Spinal cord (tissue), 10 donors: ENCODE measurements around the gene MT2A. TPM values are rescaled to one million over a fixed set of nuclear protein-coding genes. Genes with fewer than 3 reads are reported as not detected.

Source experiments
- DNase-seq, 6 donors: peaks; one replicate each; pipeline versions ENCODE4 v3.0.0 to v3.0.0-alpha.2; 2013 to 2015; ENCODE audit warnings: low spot score in 6 of 6, low read depth in 4 of 6
- H3K27ac ChIP-seq: one replicate; pipeline ENCODE4 v1.5.1; 2013; ENCODE audit warnings: low read depth, low read length, control low read depth
- H3K27me3 ChIP-seq: one replicate; pipeline ENCODE4 v1.6.1; 2013; ENCODE audit warnings: low read length; ENCODE audit not compliant: control insufficient read depth, insufficient read depth
- H3K36me3 ChIP-seq: one replicate; pipeline ENCODE4 v1.6.1; 2013; ENCODE audit warnings: low read length; ENCODE audit not compliant: control insufficient read depth, insufficient read depth
- H3K4me1 ChIP-seq: one replicate; pipeline ENCODE4 v1.6.1; 2013; ENCODE audit warnings: low read length; ENCODE audit not compliant: control insufficient read depth, insufficient read depth
- H3K4me3 ChIP-seq: one replicate; pipeline ENCODE4 v1.5.1; 2013; ENCODE audit warnings: low read depth, low read length, control low read depth
- H3K9me3 ChIP-seq: one replicate; pipeline ENCODE4 v1.6.1; 2013; ENCODE audit warnings: low read length; ENCODE audit not compliant: control insufficient read depth, insufficient read depth
- WGBS: methylation state at CpG from one replicate; pipeline ENCODE4 v1.1.5; 2013; ENCODE audit warnings: missing lambda C conversion rate; ENCODE audit not compliant: insufficient coverage; 5-methylcytosine and 5-hydroxymethylcytosine counted together
- polyA plus RNA-seq, 2 donors: library from polyadenylated mRNA; unstranded; fragments of 120-200 nt; gene quantifications; one replicate each; pipeline ENCODE4 v1.2.1, GENCODE V29; 2013; ENCODE audit not compliant: insufficient read length in 2 of 2
- total RNA-seq, 2 donors: library from RNA; depleted of rRNA in 1 of 2; stranded (reverse); fragments of 120-200 nt in 1 of 2; fragments of >200 nt in 1 of 2; gene quantifications; one replicate each; pipeline versions ENCODE4 v1.2.3 to v1.2.4, GENCODE V29; 2013 to 2014
- donor health status: healthy.

MT2A gene
- total and polyA plus RNA-seq, 4 donors = 5.6 to 97.9 (median 43.4) TPM

GRCh38 chr16:56632848-56633365 lies 24.5 kb downstream of the MT2A start:
- Histone ChIP-seq H3K9me3 (no peaks in the 10 kb centered on the region), H3K4me1 (peaks cover 35% of the 10 kb centered on the region), H3K36me3 (no peaks in the 10 kb centered on the region), H3K27me3 (peaks cover 75% of the 10 kb centered on the region), H3K27ac (no peak overlapping the region), H3K4me3 (peak overlapping the region; percentile 39)
- no peak for DNase-seq
- WGBS = 10% methylated on average over 2 of the region's 6 CpGs

DNA sequence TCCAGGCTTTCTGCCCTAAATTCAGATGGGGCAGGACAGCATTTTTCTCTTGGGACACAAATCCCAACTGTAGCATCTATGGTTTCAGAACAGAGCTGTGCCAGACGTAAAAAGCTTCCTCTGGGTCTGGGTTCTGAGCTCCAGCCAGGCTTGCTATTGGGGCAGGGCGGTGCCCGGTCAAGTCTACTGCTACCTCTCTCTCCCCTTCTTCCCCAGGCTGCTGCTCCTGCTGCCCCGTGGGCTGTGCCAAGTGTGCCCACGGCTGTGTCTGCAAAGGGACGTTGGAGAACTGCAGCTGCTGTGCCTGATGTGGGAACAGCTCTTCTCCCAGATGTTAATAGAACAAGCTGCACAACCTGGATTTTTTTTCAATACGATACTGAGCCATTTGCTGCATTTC lies 25.2 kb downstream of the MT2A start:
- no peak for DNase-seq
- Histone ChIP-seq H3K27me3 (peaks cover 80% of the 10 kb centered on the region), H3K4me1 (peaks cover 42% of the 10 kb centered on the region), H3K27ac (no peak overlapping the region), H3K4me3 (no peak overlapping the region), H3K36me3 (no peaks in the 10 kb centered on the region), H3K9me3 (no peaks in the 10 kb centered on the region)
- WGBS = 81% methylated on average over 4 of the region's 7 CpGs

DNA sequence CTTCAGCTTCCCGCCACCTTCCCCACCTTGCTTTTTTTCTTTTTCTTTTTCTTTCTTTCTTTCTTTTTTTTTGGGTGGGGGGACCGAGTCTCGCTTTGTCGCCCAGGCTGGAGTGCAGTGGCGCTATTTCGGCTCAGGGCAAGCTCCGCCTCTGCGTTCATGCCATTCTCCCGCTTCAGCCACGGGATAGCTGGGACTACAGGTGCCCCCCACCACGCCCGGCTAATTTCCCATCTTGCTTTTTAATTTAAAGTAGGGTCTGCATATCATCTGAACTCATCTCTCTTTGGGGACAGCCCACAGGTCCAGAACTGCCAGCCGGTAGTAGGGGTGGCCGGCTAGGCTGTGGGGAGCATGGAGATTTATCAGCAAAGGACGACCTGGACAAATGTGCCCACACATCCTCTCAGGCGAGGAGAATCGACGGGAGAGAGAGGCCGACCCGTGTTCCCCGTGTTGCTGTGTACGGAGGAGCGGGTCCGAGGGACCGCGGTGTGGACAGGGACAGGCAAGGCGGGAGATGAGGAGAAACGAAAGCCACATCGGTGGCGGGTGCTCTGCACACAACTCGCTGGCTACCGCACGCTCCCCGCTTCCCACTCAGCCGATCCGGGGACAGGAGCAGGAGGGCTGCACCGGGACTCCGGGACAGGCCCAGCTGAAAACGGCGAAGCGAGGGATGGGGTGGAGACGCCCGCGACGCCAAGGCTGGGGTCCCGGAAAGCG lies 26.5 kb downstream of the MT2A start:
- H3K4me3 ChIP-seq = no peak overlapping the region
- H3K36me3 ChIP-seq = no peaks in the 10 kb centered on the region
- no peak overlapping the region for H3K27ac ChIP-seq
- H3K9me3 ChIP-seq = no peaks in the 10 kb centered on the region
- no peak for DNase-seq
- peaks cover 45% of the 10 kb centered on the region for H3K4me1 ChIP-seq
- WGBS = 13% methylated on average over 44 of the region's 47 CpGs
- peaks cover 92% of the 10 kb centered on the region for H3K27me3 ChIP-seq

DNA sequence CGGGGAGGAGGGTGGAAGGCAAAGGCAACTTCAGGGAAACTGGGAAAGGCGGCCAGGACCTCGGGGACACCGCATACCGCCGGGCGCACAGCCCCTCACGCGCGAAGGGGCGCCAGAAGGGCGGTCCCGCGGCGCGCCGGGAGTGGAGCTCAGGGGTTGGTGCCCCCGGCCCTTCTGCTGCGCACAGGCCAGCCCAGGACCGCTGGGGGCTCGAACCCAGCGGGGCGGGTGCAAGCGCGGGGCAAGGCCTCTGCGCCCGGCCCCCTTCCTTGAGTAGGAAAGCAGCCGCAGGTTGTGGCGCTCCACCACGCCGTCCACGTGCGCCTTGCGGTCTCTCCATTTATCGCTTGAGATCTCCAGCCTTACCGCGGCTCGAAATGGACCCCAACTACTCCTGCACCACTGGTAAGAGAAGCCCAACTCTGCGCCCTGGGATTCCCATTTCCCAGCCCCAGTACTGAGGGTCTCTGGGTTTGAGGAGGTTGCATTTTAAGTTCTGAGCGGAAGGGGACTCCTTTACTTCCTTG lies 27.1 kb downstream of the MT2A start:
- WGBS = 5% methylated on average over 37 of the region's 40 CpGs
- Histone ChIP-seq H3K4me1 (peaks cover 45% of the 10 kb centered on the region), H3K4me3 (no peak overlapping the region), H3K9me3 (no peaks in the 10 kb centered on the region), H3K27ac (no peak overlapping the region), H3K27me3 (peaks cover 97% of the 10 kb centered on the region), H3K36me3 (no peaks in the 10 kb centered on the region)
- DNase-seq = no peak

- Histone ChIP-seq H3K4me1 (peaks cover 44% of the 10 kb centered on the region), H3K27me3 (peaks cover 94% of the 10 kb centered on the region), H3K36me3 (no peaks in the 10 kb centered on the region), H3K4me3 (no peak overlapping the region), H3K27ac (no peak overlapping the region), H3K9me3 (no peaks in the 10 kb centered on the region)
- no peak for DNase-seq
- 23% methylated on average over 6 of the region's 9 CpGs for WGBS
These were observed 28.4 kb downstream of the MT2A start for GRCh38 chr16:56636616-56637413.

DNA sequence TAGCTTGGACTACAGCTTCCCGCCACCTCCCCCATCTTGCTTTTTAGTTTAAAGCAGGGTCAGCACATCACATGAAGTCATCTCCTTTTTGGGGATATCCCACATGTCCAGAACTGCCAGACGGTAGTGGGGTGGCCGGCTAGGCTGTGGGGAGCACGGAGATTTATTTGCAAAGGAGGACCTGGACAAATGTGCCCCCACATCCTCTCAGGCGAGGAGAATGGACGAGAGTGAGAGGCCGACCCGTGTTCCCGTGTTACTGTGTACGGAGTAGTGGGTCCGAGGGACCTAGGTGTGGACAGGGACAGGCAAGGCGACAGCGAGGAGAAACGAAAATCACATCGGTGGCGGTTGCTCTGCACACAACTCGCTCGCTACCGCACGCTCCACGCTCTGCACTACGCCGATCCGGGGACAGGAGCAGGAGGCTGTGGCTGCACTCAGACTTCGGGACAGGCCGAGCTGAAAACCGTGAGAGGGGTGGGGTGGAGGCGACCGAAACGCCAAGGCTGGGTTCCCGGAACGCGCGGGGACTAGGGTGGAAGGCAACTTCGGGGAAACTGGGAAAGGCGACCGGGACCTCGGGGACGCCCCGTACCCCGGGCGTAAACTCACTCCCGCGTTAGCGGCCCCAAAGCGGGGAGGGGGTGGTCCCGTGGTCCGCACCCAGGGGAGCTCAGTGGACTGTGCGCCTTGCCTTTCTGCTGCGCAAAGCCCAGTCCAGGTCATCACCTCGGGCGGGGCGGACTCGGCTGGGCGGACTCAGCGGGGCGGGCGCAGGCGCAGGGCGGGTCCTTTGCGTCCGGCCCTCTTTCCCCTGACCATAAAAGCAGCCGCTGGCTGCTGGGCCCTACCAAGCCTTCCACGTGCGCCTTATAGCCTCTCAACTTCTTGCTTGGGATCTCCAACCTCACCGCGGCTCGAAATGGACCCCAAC lies 29.7 kb downstream of the MT2A start, which contains the start of gene MT1A:
TSS of gene MT1A (plus strand) at position 853 of the 937 bp plus-strand sequence. CDS start at position 926, 73 bp downstream.
- Histone ChIP-seq H3K27me3 (peaks cover 91% of the 10 kb centered on the region), H3K4me3 (peak within 1 kb of the TSS; percentile 42), H3K27ac (no peak within 1 kb of the TSS), H3K4me1 (peaks cover 34% of the 10 kb centered on the region), H3K36me3 (no peaks in the 10 kb centered on the region), H3K9me3 (no peaks in the 10 kb centered on the region)
- 4% methylated on average over 62 of the region's 68 CpGs for WGBS
- DNase-seq = peak in 2 of 6 donors; percentile 54 to 57

GRCh38 chr16:56639045-56639444 lies 30.7 kb downstream of the MT2A start:
- H3K9me3 ChIP-seq = no peaks in the 10 kb centered on the region
- H3K27me3 ChIP-seq = peaks cover 91% of the 10 kb centered on the region
- H3K4me1 ChIP-seq = peaks cover 36% of the 10 kb centered on the region
- H3K4me3 ChIP-seq = no peak overlapping the region
- no peaks in the 10 kb centered on the region for H3K36me3 ChIP-seq
- no peak overlapping the region for H3K27ac ChIP-seq
- DNase-seq = no peak
- no CpG with 5 or more reads among the region's 1 CpG for WGBS

GRCh38 chr16:56640076-56640475 lies 31.7 kb downstream of the MT2A start:
- Histone ChIP-seq H3K4me1 (peaks cover 30% of the 10 kb centered on the region), H3K4me3 (no peak overlapping the region), H3K36me3 (no peaks in the 10 kb centered on the region), H3K9me3 (no peaks in the 10 kb centered on the region), H3K27me3 (peaks cover 91% of the 10 kb centered on the region), H3K27ac (no peak overlapping the region)
- DNase-seq = no peak
- WGBS = no CpG with 5 or more reads among the region's 1 CpG

DNA sequence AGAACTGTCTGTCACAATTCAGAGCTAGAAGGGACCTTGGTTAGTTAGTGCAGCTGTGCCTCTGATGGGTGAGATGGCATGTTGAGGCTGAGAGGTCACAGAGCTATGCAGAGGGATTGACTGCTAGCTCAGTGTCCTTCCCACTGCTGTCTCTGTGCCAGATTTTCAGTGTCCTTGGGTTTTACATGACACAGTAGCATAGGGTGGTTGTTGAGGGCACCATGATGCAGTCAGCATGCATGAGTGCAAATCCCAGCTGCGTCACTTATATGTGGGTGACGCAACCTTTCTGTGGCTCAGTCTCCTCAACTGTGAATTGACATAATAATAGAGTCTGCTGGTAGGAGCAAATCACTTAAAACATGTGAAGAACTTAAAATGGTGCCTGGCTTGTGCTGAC lies 32.8 kb downstream of the MT2A start:
- no peaks in the 10 kb centered on the region for H3K36me3 ChIP-seq
- H3K4me1 ChIP-seq = peaks cover 23% of the 10 kb centered on the region
- peaks cover 91% of the 10 kb centered on the region for H3K27me3 ChIP-seq
- no peaks in the 10 kb centered on the region for H3K9me3 ChIP-seq
- DNase-seq = no peak
- no peak overlapping the region for H3K27ac ChIP-seq
- 100% methylated on average over 2 of the region's 2 CpGs for WGBS
- no peak overlapping the region for H3K4me3 ChIP-seq
